Astrocyte (in vitro differentiated cells and primary cell): ENCODE measurements around the gene ITGB8.

ENCODE experiments used
- EZH2 ChIP-seq: IDR thresholded peaks from 2 replicates; pipeline ENCODE4 v1.6.1; 2012; ENCODE audit warnings: mild to moderate bottlenecking, low read length, inconsistent platforms; ENCODE audit not compliant: insufficient read depth
- TF ChIP-seq, protein P1 (sequence below): IDR thresholded peaks from 2 replicates; pipeline ENCODE4 v1.5.1; 2011; ENCODE audit warnings: low read depth, mild to moderate bottlenecking, inconsistent platforms, low read length, moderate library complexity; ENCODE audit not compliant: insufficient read depth

DNA sequence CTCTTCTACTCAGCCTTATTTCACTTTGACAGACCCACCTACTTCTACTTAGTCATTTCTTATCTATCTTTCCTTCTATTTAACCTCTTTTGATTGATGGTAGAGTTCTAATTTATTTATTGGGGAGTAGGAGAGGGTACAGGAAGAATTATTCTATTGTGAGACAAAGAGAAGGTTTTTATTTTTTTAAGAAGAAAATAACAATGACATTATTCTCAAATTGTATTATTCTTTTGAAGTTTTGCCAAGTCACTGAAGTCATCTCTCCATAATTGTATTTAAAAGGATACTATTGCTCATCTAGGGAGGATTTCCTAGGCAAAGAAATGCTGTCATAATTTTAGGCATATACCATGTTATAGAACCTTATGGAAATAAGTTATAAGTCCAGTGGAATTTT lies 52.7 kb downstream of the ITGB8 start:
- TF ChIP-seq, protein P1, sequence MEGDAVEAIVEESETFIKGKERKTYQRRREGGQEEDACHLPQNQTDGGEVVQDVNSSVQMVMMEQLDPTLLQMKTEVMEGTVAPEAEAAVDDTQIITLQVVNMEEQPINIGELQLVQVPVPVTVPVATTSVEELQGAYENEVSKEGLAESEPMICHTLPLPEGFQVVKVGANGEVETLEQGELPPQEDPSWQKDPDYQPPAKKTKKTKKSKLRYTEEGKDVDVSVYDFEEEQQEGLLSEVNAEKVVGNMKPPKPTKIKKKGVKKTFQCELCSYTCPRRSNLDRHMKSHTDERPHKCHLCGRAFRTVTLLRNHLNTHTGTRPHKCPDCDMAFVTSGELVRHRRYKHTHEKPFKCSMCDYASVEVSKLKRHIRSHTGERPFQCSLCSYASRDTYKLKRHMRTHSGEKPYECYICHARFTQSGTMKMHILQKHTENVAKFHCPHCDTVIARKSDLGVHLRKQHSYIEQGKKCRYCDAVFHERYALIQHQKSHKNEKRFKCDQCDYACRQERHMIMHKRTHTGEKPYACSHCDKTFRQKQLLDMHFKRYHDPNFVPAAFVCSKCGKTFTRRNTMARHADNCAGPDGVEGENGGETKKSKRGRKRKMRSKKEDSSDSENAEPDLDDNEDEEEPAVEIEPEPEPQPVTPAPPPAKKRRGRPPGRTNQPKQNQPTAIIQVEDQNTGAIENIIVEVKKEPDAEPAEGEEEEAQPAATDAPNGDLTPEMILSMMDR: no peak
- TF ChIP-seq EZH2: no peak
